A673 (cell line): ENCODE measurements around the gene BCKDK. TPM values are rescaled to one million over a fixed set of nuclear protein-coding genes. Genes with fewer than 3 reads are reported as not detected.
"Not testable (repeated sequence)": the region's sequence is repeated elsewhere in the genome, so short reads cannot be mapped to it uniquely, and the experiment has no call there.

Source experiments
- BruUV-seq: library from RNA; stranded (reverse); fragments of 400-500 nt; replicated peaks from 2 replicates; lab custom pipeline; 2021; lab: Mats Ljungman, UMichigan
- CTCF ChIA-PET: fragments of 300-600 bp; sonication (Branson Sonifier 250); formaldehyde crosslinking; loops from one replicate; lab custom pipeline; 2022; ENCODE audit warnings: antibody characterized with exemption; lab: Charles Lee
- POLR2A ChIA-PET: fragments of 300-600 bp; sonication (Branson Sonifier 250); formaldehyde crosslinking; loops from one replicate; lab custom pipeline; 2022; ENCODE audit warnings: antibody characterized with exemption; ENCODE audit not compliant: low non-redundant PET; lab: Charles Lee
- DNase-seq: peaks from one replicate; pipeline ENCODE4 v3.0.0-alpha.2; 2015; ENCODE audit warnings: low spot score
- H3K27ac ChIP-seq: fragments of 200-600 bp; sonication (generic); 2 replicates; pipeline ENCODE4 v1.5.1; 2016; ENCODE audit warnings: mixed run types, low read depth, mild to moderate bottlenecking, mixed read lengths, antibody characterized with exemption, low read length; ENCODE audit not compliant: poor library complexity, severe bottlenecking
- H3K27me3 ChIP-seq: fragments of 200-600 bp; sonication (generic); replicated peaks from 2 replicates; pipeline ENCODE4 v1.6.1; 2017; ENCODE audit warnings: mixed run types, low read depth, mild to moderate bottlenecking, mixed read lengths, antibody characterized with exemption, low read length; ENCODE audit not compliant: insufficient read depth, poor library complexity
- H3K36me3 ChIP-seq: fragments of 200-600 bp; sonication (generic); 2 replicates; pipeline ENCODE4 v1.6.1; 2016; ENCODE audit warnings: mixed run types, mild to moderate bottlenecking, mixed read lengths, antibody characterized with exemption, low read length; ENCODE audit not compliant: insufficient read depth, poor library complexity, severe bottlenecking
- H3K4me1 ChIP-seq: fragments of 200-600 bp; sonication (generic); 2 replicates; pipeline ENCODE4 v1.6.1; 2017; ENCODE audit warnings: mixed run types, mild to moderate bottlenecking, mixed read lengths, antibody characterized with exemption, low read length; ENCODE audit not compliant: insufficient read depth, poor library complexity, severe bottlenecking
- H3K4me3 ChIP-seq: fragments of 200-600 bp; sonication (generic); 2 replicates; pipeline ENCODE4 v1.5.1; 2016; ENCODE audit warnings: low read depth, mixed run types, mild to moderate bottlenecking, mixed read lengths, low read length; ENCODE audit not compliant: poor library complexity, severe bottlenecking
- H3K9me3 ChIP-seq: fragments of 200-600 bp; sonication (generic); 2 replicates; pipeline ENCODE4 v1.6.1; 2016; ENCODE audit warnings: mixed run types, low read depth, mild to moderate bottlenecking, mixed read lengths, antibody characterized with exemption, low read length; ENCODE audit not compliant: poor library complexity, severe bottlenecking
- CTCF ChIP-seq: fragments of 300-800, 200-600 bp; sonication (generic); conservative IDR thresholded peaks from 2 replicates; pipeline ENCODE4 v1.5.1; 2017; ENCODE audit warnings: low read depth, mild to moderate bottlenecking, antibody characterized with exemption, low read length, moderate library complexity, mixed read lengths
- EZH2 ChIP-seq: fragments of 200-600 bp; sonication (generic); IDR thresholded peaks from 2 replicates; pipeline ENCODE4 v1.6.1; 2017; ENCODE audit warnings: borderline replicate concordance, low read depth, mild to moderate bottlenecking, mixed read lengths, antibody characterized with exemption, low read length; ENCODE audit not compliant: poor library complexity, severe bottlenecking
- intact Hi-C: fragments of 100-400 bp; cut with micrococcal nuclease; formaldehyde crosslinking; loops from one replicate; pipeline ENCODE4 v1.10.0; 2022; ENCODE audit not compliant: unreplicated experiment
- total RNA-seq: library from RNA; stranded (reverse); gene quantifications from 2 replicates; pipeline ENCODE4 v1.2.3, GENCODE V29; 2021

The BCKDK gene
- total RNA-seq, 1 experiment from 2014 or later, result 36.6 TPM

- Histone ChIP-seq H3K27ac (no peak overlapping the region), H3K4me3 (no peak overlapping the region), H3K27me3 (no peaks in the 10 kb centered on the region), H3K36me3 (no peaks in the 10 kb centered on the region), H3K9me3 (no peaks in the 10 kb centered on the region), H3K4me1 (no peaks in the 10 kb centered on the region)
- BruUV-seq, result no TSS peak
- POLR2A ChIA-PET, result no interaction called here
- TF ChIP-seq EZH2 (no peak), CTCF (no peak)
- intact Hi-C loops, result loop anchor here (10.0 kb wide), 1 partner anchor 194 kb away; the partner anchor contains the start of gene SETD1A
- CTCF ChIA-PET, result no interaction called here
- DNase-seq, result no peak
Observed at GRCh38 chr16:31148896-31149295, 40.7 kb downstream of the BCKDK start.

- no peaks in the 10 kb centered on the region for H3K4me1 ChIP-seq
- no peaks in the 10 kb centered on the region for H3K27me3 ChIP-seq
- no peak for DNase-seq
- intact Hi-C loops, result loop anchor here (10.0 kb wide), 1 partner anchor 195 kb away; the partner anchor contains the start of gene SETD1A
- no peak overlapping the region for H3K27ac ChIP-seq
- ChIA-PET CTCF (no interaction called here), POLR2A (no interaction called here)
- no TSS peak for BruUV-seq
- H3K4me3 ChIP-seq, result no peak overlapping the region
- H3K36me3 ChIP-seq, result no peaks in the 10 kb centered on the region
- no peaks in the 10 kb centered on the region for H3K9me3 ChIP-seq
- TF ChIP-seq EZH2, result no peak
- no peak for TF ChIP-seq CTCF
Observed at GRCh38 chr16:31149332-31149731, 41.1 kb downstream of the BCKDK start.

- no TSS peak for BruUV-seq
- TF ChIP-seq EZH2, result no peak
- Histone ChIP-seq H3K27ac (no peak within 1 kb of the TSS), H3K4me3 (no peak within 1 kb of the TSS), H3K9me3 (no peaks in the 10 kb centered on the region), H3K4me1 (no peaks in the 10 kb centered on the region), H3K27me3 (no peaks in the 10 kb centered on the region), H3K36me3 (no peaks in the 10 kb centered on the region)
- intact Hi-C loops, result loop anchor here (10.0 kb wide), 1 partner anchor 195 kb away; the partner anchor contains the start of gene SETD1A
- CTCF ChIA-PET, result no interaction called here
- no peak for DNase-seq
- POLR2A ChIA-PET, result no interaction called here
Observed at GRCh38 chr16:31149894-31150890, 42.0 kb downstream of the BCKDK start, which contains the start of gene PRSS36. TSS of gene PRSS36 (minus strand) at chr16:31150066. CDS start at chr16:31150035, 31 bp downstream.

GRCh38 chr16:31150976-31151375, 42.8 kb downstream of the BCKDK start:
- H3K27me3 ChIP-seq, CTCF ChIA-PET, H3K4me3 ChIP-seq, H3K36me3 ChIP-seq, DNase-seq, POLR2A ChIA-PET, H3K9me3 ChIP-seq, H3K4me1 ChIP-seq, intact Hi-C loops, H3K27ac ChIP-seq, BruUV-seq: not testable (repeated sequence)
